ENCODE data around the gene PRKAR1B. TPM values are rescaled to one million over a fixed set of nuclear protein-coding genes. Genes with fewer than 3 reads are reported as not detected.

The PRKAR1B gene
- polyA plus RNA-seq, 1 of the 3 experiments (the other 2 are of a cell fraction) = 63.7 TPM

- H3K9me2 ChIP-seq = no peaks in the 10 kb centered on the region
- TF ChIP-seq, protein P1, sequence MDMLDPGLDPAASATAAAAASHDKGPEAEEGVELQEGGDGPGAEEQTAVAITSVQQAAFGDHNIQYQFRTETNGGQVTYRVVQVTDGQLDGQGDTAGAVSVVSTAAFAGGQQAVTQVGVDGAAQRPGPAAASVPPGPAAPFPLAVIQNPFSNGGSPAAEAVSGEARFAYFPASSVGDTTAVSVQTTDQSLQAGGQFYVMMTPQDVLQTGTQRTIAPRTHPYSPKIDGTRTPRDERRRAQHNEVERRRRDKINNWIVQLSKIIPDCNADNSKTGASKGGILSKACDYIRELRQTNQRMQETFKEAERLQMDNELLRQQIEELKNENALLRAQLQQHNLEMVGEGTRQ (IDR thresholded peaks at IDR 0.05; ENCODE audit: borderline replicate concordance, low read depth, low read length) = no peak
- TF ChIP-seq YY1 (IDR thresholded peaks at IDR 0.05; ENCODE audit: low read depth) = no peak
- H4K20me1 ChIP-seq (ENCODE audit: insufficient read depth) = no peaks in the 10 kb centered on the region
- 93% methylated on average over 3 of the region's 4 CpGs for WGBS (ENCODE audit: low lambda C conversion rate)
- H3K27me3 ChIP-seq (ENCODE audit: insufficient read depth) = no peaks in the 10 kb centered on the region
- no peak overlapping the region for H3K9ac ChIP-seq
- POLR2A ChIA-PET = no interaction called here
- no peak overlapping the region for H2AFZ ChIP-seq (ENCODE audit: low read depth)
- H3K27ac ChIP-seq (ENCODE audit: low read depth in 2 of 2, low read length in 1 of 2) = no peak overlapping the region
- CTCF ChIA-PET = interaction anchor here (1.1 kb wide), 1 partner anchor 8 kb away, joined by 4 read pairs; no protein-coding TSS in a partner anchor
- H3K36me3 ChIP-seq (replicated peaks in 1 of 2; ENCODE audit: control insufficient read depth in 1 of 2, insufficient read depth in 2 of 2, low read length in 1 of 2) = peaks cover 6% of the 10 kb centered on the region in 2 experiments
- H3K79me2 ChIP-seq (ENCODE audit: insufficient read depth) = no peaks in the 10 kb centered on the region
- H3K4me3 ChIP-seq (ENCODE audit: low read depth in 2 of 2, low read length in 1 of 2) = no peak overlapping the region
- H3K4me2 ChIP-seq = no peak overlapping the region
- no peak for DNase-seq
- no peaks in the 10 kb centered on the region for H3K4me1 ChIP-seq (ENCODE audit: control insufficient read depth in 1 of 2, insufficient read depth in 2 of 2, low read depth in 1 of 2, low read length in 1 of 2)
- H3K9me3 ChIP-seq = no peaks in the 10 kb centered on the region
- no peaks in the 10 kb centered on the region for H3F3A ChIP-seq (replicated peaks; ENCODE audit: insufficient read depth)
Observed at GRCh38 chr7:586494-586893, 140.6 kb downstream of the PRKAR1B start.

DNA sequence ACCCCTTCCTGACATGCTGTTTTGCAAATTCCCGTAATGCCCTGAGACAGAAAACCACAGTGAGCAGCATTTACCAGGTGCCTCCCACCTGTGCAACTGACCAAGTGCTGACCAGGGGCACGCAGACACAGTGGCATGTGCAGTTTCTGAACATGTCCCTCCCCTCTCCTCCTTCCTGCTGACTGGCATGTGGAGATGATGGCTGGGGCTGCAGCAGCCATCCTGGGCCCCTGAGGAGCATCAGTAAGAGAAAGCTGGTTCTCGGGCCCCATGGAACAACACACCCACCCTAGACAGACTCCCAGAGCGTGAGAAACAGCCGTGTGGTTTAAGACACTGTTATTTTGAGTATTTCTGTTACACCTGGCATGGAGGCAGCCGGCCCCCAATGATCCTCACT, 141.2 kb downstream of the PRKAR1B start:
- Histone ChIP-seq H2AFZ (ENCODE audit: low read depth) (no peak overlapping the region), H3K27me3 (ENCODE audit: insufficient read depth) (no peaks in the 10 kb centered on the region), H3K79me2 (ENCODE audit: insufficient read depth) (no peaks in the 10 kb centered on the region), H3K4me2 (no peak overlapping the region), H3K4me3 (ENCODE audit: low read depth in 2 of 2, low read length in 1 of 2) (no peak overlapping the region), H3K4me1 (ENCODE audit: control insufficient read depth in 1 of 2, insufficient read depth in 2 of 2, low read depth in 1 of 2, low read length in 1 of 2) (no peaks in the 10 kb centered on the region), H3K9me3 (no peaks in the 10 kb centered on the region), H3K27ac (ENCODE audit: low read depth in 2 of 2, low read length in 1 of 2) (no peak overlapping the region), H3K36me3 (replicated peaks in 1 of 2; ENCODE audit: control insufficient read depth in 1 of 2, insufficient read depth in 2 of 2, low read length in 1 of 2) (peaks cover 6% of the 10 kb centered on the region in 2 experiments), H4K20me1 (ENCODE audit: insufficient read depth) (no peaks in the 10 kb centered on the region), H3K9me2 (no peaks in the 10 kb centered on the region), H3F3A (replicated peaks; ENCODE audit: insufficient read depth) (no peaks in the 10 kb centered on the region), H3K9ac (no peak overlapping the region)
- no peak for DNase-seq
- ChIA-PET CTCF (interaction anchor here (1.1 kb wide), 1 partner anchor 8 kb away, joined by 4 read pairs; no protein-coding TSS in a partner anchor), POLR2A (no interaction called here)
- TF ChIP-seq, protein P2, sequence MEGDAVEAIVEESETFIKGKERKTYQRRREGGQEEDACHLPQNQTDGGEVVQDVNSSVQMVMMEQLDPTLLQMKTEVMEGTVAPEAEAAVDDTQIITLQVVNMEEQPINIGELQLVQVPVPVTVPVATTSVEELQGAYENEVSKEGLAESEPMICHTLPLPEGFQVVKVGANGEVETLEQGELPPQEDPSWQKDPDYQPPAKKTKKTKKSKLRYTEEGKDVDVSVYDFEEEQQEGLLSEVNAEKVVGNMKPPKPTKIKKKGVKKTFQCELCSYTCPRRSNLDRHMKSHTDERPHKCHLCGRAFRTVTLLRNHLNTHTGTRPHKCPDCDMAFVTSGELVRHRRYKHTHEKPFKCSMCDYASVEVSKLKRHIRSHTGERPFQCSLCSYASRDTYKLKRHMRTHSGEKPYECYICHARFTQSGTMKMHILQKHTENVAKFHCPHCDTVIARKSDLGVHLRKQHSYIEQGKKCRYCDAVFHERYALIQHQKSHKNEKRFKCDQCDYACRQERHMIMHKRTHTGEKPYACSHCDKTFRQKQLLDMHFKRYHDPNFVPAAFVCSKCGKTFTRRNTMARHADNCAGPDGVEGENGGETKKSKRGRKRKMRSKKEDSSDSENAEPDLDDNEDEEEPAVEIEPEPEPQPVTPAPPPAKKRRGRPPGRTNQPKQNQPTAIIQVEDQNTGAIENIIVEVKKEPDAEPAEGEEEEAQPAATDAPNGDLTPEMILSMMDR (IDR thresholded peaks at IDR 0.05) = no peak
- TF ChIP-seq SMC3 (IDR thresholded peaks at IDR 0.05; ENCODE audit: low read depth, low read length) (no peak), TAF1 (IDR thresholded peaks at IDR 0.05; ENCODE audit: borderline replicate concordance, low read depth, low read length) (no peak), NRF1 (IDR thresholded peaks at IDR 0.05; ENCODE audit: low read depth, low read length) (no peak), SIN3A (IDR thresholded peaks at IDR 0.05; ENCODE audit: borderline replicate concordance, low read depth, low read length) (no peak), MAX (IDR thresholded peaks at IDR 0.05; ENCODE audit: low read depth) (no peak), NFIC (IDR thresholded peaks at IDR 0.05; ENCODE audit: borderline replicate concordance) (no peak)
- 88% methylated on average over 5 of the region's 6 CpGs for WGBS (ENCODE audit: low lambda C conversion rate)
